WTC11 (cell line): ENCODE measurements around the gene RCHY1. TPM values are rescaled to one million over a fixed set of nuclear protein-coding genes. Genes with fewer than 3 reads are reported as not detected.

Source experiments
- ATAC-seq: fragments of 200-7000 bp; cut with Tn5 transposase; 2 replicates; pipeline ENCODE4 v1.10.0; 2021; ENCODE audit warnings: mild to moderate bottlenecking, moderate library complexity
- CTCF ChIA-PET: fragments of 300-600 bp; sonication (Branson Sonifier 250); formaldehyde crosslinking; loops from one replicate; lab custom pipeline; 2021; ENCODE audit warnings: antibody characterized with exemption; lab: Charles Lee
- POLR2A ChIA-PET: fragments of 350-600 bp; sonication (Branson Sonifier 250); formaldehyde crosslinking; loops from one replicate; lab custom pipeline; 2021; ENCODE audit warnings: antibody characterized with exemption; lab: Charles Lee
- DNase-seq: peaks from one replicate; pipeline ENCODE4 v3.0.0; 2021; ENCODE audit warnings: low spot score
- H3K27ac Mint-ChIP-seq: 2 replicates; pipeline ENCODE4 v1.8.0; 2021; ENCODE audit warnings: mixed read lengths
- H3K27me3 Mint-ChIP-seq: 2 replicates; pipeline ENCODE4 v1.8.0; 2021; ENCODE audit warnings: low read depth, mild to moderate bottlenecking, moderate library complexity, mixed read lengths
- H3K36me3 Mint-ChIP-seq: 2 replicates; pipeline ENCODE4 v1.8.0; 2021; ENCODE audit warnings: mixed read lengths
- H3K4me1 Mint-ChIP-seq: 2 replicates; pipeline ENCODE4 v1.8.0; 2022; ENCODE audit warnings: mixed read lengths
- H3K4me3 Mint-ChIP-seq: 2 replicates; pipeline ENCODE4 v1.8.0; 2021; ENCODE audit warnings: mild to moderate bottlenecking, moderate library complexity, mixed read lengths
- H3K9me3 Mint-ChIP-seq: 2 replicates; pipeline ENCODE4 v1.8.0; 2021; ENCODE audit warnings: mixed read lengths
- ATF6 ChIP-seq: sonication (generic); formaldehyde crosslinking; IDR thresholded peaks from 2 replicates; pipeline ENCODE4 v1.8.1; 2023; ENCODE audit warnings: mild to moderate bottlenecking, missing genetic modification reagents
- CREM ChIP-seq: sonication (generic); formaldehyde crosslinking; IDR thresholded peaks from 2 replicates; pipeline ENCODE4 v1.8.1; 2022; ENCODE audit warnings: mild to moderate bottlenecking, missing genetic modification reagents, moderate library complexity
- CTCF ChIP-seq: fragments of 200-600 bp; IDR thresholded peaks from 2 replicates; pipeline ENCODE4 v1.8.0; 2022; ENCODE audit warnings: antibody characterized with exemption
- FOXK1 ChIP-seq: sonication (generic); formaldehyde crosslinking; IDR thresholded peaks from 2 replicates; pipeline ENCODE4 v1.8.0; 2022; ENCODE audit warnings: mild to moderate bottlenecking, moderate library complexity, missing genetic modification reagents
- JAZF1 ChIP-seq: fragments of 250-450 bp; sonication (Bioruptor Pico); IDR thresholded peaks from 2 replicates; pipeline ENCODE4 v1.9.0; 2021; ENCODE audit warnings: moderate library complexity, mild to moderate bottlenecking, inconsistent platforms
- KAT7 ChIP-seq: sonication (generic); formaldehyde crosslinking; IDR thresholded peaks from 2 replicates; pipeline ENCODE4 v1.8.1; 2023; ENCODE audit warnings: missing genetic modification reagents, mild to moderate bottlenecking, borderline replicate concordance
- MAX ChIP-seq: sonication (generic); formaldehyde crosslinking; IDR thresholded peaks from 2 replicates; pipeline ENCODE4 v1.8.0; 2022; ENCODE audit warnings: mild to moderate bottlenecking, missing genetic modification reagents
- MLX ChIP-seq: sonication (generic); formaldehyde crosslinking; IDR thresholded peaks from 2 replicates; pipeline ENCODE4 v1.8.1; 2023; ENCODE audit warnings: mild to moderate bottlenecking, missing genetic modification reagents, moderate library complexity
- NR2C2 ChIP-seq: sonication (generic); formaldehyde crosslinking; IDR thresholded peaks from 2 replicates; pipeline ENCODE4 v1.8.0; 2022; ENCODE audit warnings: mild to moderate bottlenecking, missing genetic modification reagents
- OVOL2 ChIP-seq: fragments of 250-450 bp; sonication (Bioruptor Pico); IDR thresholded peaks from 2 replicates; pipeline ENCODE4 v1.9.0; 2021; ENCODE audit warnings: mild to moderate bottlenecking, borderline replicate concordance
- RORB ChIP-seq: fragments of 250-450 bp; sonication (Bioruptor Pico); IDR thresholded peaks from 2 replicates; pipeline ENCODE4 v1.9.0; 2021; ENCODE audit warnings: mild to moderate bottlenecking
- STAT6 ChIP-seq: sonication (generic); formaldehyde crosslinking; conservative IDR thresholded peaks from 2 replicates; pipeline ENCODE4 v1.8.1; 2023; ENCODE audit warnings: mild to moderate bottlenecking, low read depth, missing genetic modification reagents, moderate library complexity
- TCF7 ChIP-seq: sonication (generic); formaldehyde crosslinking; IDR thresholded peaks from 2 replicates; pipeline ENCODE4 v1.8.0; 2022; ENCODE audit warnings: mild to moderate bottlenecking, low read depth, missing genetic modification reagents, moderate library complexity
- ZNF317 ChIP-seq: sonication (generic); formaldehyde crosslinking; IDR thresholded peaks from 2 replicates; pipeline ENCODE4 v1.8.1; 2023; ENCODE audit warnings: low read depth, mild to moderate bottlenecking, moderate library complexity, missing genetic modification reagents, borderline replicate concordance
- ZNF416 ChIP-seq: fragments of 250-450 bp; sonication (Bioruptor Pico); IDR thresholded peaks from 2 replicates; pipeline ENCODE4 v1.9.0; 2021; ENCODE audit warnings: mild to moderate bottlenecking, inconsistent platforms
- ZNF423 ChIP-seq: fragments of 250-450 bp; sonication (Bioruptor Pico); IDR thresholded peaks from 2 replicates; pipeline ENCODE4 v2.1.2; 2022; ENCODE audit warnings: mild to moderate bottlenecking, moderate library complexity
- ZNF512 ChIP-seq: sonication (generic); formaldehyde crosslinking; IDR thresholded peaks from 2 replicates; pipeline ENCODE4 v1.8.1; 2022; ENCODE audit warnings: missing genetic modification reagents, borderline replicate concordance
- ZNF671 ChIP-seq: fragments of 250-450 bp; sonication (Bioruptor Pico); IDR thresholded peaks from 2 replicates; pipeline ENCODE4 v1.8.0; 2021; ENCODE audit warnings: mild to moderate bottlenecking
- ZSCAN18 ChIP-seq: fragments of 250-450 bp; sonication (Bioruptor Pico); IDR thresholded peaks from 2 replicates; pipeline ENCODE4 v2.1.2; 2022; ENCODE audit warnings: mild to moderate bottlenecking, moderate library complexity
- total RNA-seq: library from RNA; stranded (reverse); gene quantifications from 3 replicates; pipeline ENCODE4 v1.2.3, GENCODE V29; 2021

The RCHY1 gene
- total RNA-seq, 1 experiment from 2014 or later = 37.8 TPM

- POLR2A ChIA-PET = no interaction called here
These were observed 37.0 kb downstream of the RCHY1 start for GRCh38 chr4:75477201-75477600.

GRCh38 chr4:75470738-75471137 is 43.5 kb downstream of the RCHY1 start:
- TF ChIP-seq ZNF671 (CRISPR knock-in tag) (no peak), ZNF317 (CRISPR knock-in tag) (no peak), KAT7 (CRISPR knock-in tag) (no peak), NR2C2 (CRISPR knock-in tag) (no peak), MAX (no peak), ATF6 (CRISPR knock-in tag) (no peak), TCF7 (CRISPR knock-in tag) (no peak), STAT6 (CRISPR knock-in tag) (no peak), JAZF1 (CRISPR knock-in tag) (no peak), FOXK1 (CRISPR knock-in tag) (no peak)
- POLR2A ChIA-PET = interaction anchor here (1.3 kb wide), 1 partner anchor 44 kb away, joined by 3 read pairs; the partner anchor contains the start of genes RCHY1 and THAP6
- Mint-ChIP-seq H3K4me1 (no peaks in the 10 kb centered on the region), H3K36me3 (no peaks in the 10 kb centered on the region), H3K4me3 (no peak overlapping the region), H3K9me3 (no peaks in the 10 kb centered on the region), H3K27ac (no peak overlapping the region), H3K27me3 (no peaks in the 10 kb centered on the region)
- CTCF ChIA-PET = interaction anchor here (0.7 kb wide), 1 partner anchor 377 kb away, joined by 3 read pairs; no protein-coding TSS in a partner anchor
- ATAC-seq (no peak), DNase-seq (no peak)

More at GRCh38 chr4:75477201-75477600, 37.0 kb downstream of the RCHY1 start:
- H3K4me1 Mint-ChIP-seq = no peaks in the 10 kb centered on the region
- H3K9me3 Mint-ChIP-seq = peaks cover 15% of the 10 kb centered on the region
- TF ChIP-seq ZNF416 = no peak
- no peak for TF ChIP-seq MLX (CRISPR knock-in tag)
- no peak for TF ChIP-seq CREM (CRISPR knock-in tag)
- TF ChIP-seq OVOL2 (CRISPR knock-in tag) = no peak
- no peak for TF ChIP-seq ZNF512 (CRISPR knock-in tag)
- DNase-seq = no peak
- H3K4me3 Mint-ChIP-seq = no peak overlapping the region
- H3K36me3 Mint-ChIP-seq = peaks cover 36% of the 10 kb centered on the region
- no peak for ATAC-seq
- H3K27me3 Mint-ChIP-seq = no peaks in the 10 kb centered on the region
- CTCF ChIA-PET = no interaction called here
- no peak overlapping the region for H3K27ac Mint-ChIP-seq

GRCh38 chr4:75469896-75470295 is 44.3 kb downstream of the RCHY1 start:
- DNase-seq = no peak
- POLR2A ChIA-PET = no interaction called here
- TF ChIP-seq ZNF423 (CRISPR knock-in tag) = no peak
- no peak for TF ChIP-seq KAT7 (CRISPR knock-in tag)
- TF ChIP-seq ZSCAN18 (CRISPR knock-in tag) = no peak
- TF ChIP-seq RORB (CRISPR knock-in tag) = no peak
- TF ChIP-seq CTCF = no peak
- no peak for TF ChIP-seq STAT6 (CRISPR knock-in tag)

More at GRCh38 chr4:75469896-75470295, 44.3 kb downstream of the RCHY1 start:
- Mint-ChIP-seq H3K27me3 (no peaks in the 10 kb centered on the region), H3K9me3 (no peaks in the 10 kb centered on the region), H3K36me3 (no peaks in the 10 kb centered on the region), H3K27ac (no peak overlapping the region), H3K4me1 (no peaks in the 10 kb centered on the region), H3K4me3 (no peak overlapping the region)
- CTCF ChIA-PET = interaction anchor here (2.0 to 2.2 kb wide), 2 partner anchors 38 to 180 kb away, joined by 7 to 24 read pairs; no protein-coding TSS in a partner anchor
- no peak for ATAC-seq
